A673 (cell line): ENCODE measurements around the gene PADI4.

Source experiments
- EZH2 ChIP-seq: fragments of 200-600 bp; sonication (generic); IDR thresholded peaks from 2 replicates; pipeline ENCODE4 v1.6.1; 2017; ENCODE audit warnings: borderline replicate concordance, low read depth, mild to moderate bottlenecking, mixed read lengths, antibody characterized with exemption, low read length; ENCODE audit not compliant: poor library complexity, severe bottlenecking
- TF ChIP-seq, protein P1 (sequence below): fragments of 300-800, 200-600 bp; sonication (generic); conservative IDR thresholded peaks from 2 replicates; pipeline ENCODE4 v1.5.1; 2017; ENCODE audit warnings: low read depth, mild to moderate bottlenecking, antibody characterized with exemption, low read length, moderate library complexity, mixed read lengths

GRCh38 chr1:17342014-17342441 lies 34.0 kb downstream of the PADI4 start:
- TF ChIP-seq, protein P1, sequence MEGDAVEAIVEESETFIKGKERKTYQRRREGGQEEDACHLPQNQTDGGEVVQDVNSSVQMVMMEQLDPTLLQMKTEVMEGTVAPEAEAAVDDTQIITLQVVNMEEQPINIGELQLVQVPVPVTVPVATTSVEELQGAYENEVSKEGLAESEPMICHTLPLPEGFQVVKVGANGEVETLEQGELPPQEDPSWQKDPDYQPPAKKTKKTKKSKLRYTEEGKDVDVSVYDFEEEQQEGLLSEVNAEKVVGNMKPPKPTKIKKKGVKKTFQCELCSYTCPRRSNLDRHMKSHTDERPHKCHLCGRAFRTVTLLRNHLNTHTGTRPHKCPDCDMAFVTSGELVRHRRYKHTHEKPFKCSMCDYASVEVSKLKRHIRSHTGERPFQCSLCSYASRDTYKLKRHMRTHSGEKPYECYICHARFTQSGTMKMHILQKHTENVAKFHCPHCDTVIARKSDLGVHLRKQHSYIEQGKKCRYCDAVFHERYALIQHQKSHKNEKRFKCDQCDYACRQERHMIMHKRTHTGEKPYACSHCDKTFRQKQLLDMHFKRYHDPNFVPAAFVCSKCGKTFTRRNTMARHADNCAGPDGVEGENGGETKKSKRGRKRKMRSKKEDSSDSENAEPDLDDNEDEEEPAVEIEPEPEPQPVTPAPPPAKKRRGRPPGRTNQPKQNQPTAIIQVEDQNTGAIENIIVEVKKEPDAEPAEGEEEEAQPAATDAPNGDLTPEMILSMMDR, result no peak
- no peak for TF ChIP-seq EZH2
